Panc1 (cell line): ENCODE measurements around the gene AKAP7. TPM values are rescaled to one million over a fixed set of nuclear protein-coding genes. Genes with fewer than 3 reads are reported as not detected.

ENCODE experiments used
- ATAC-seq: fragments of 200-7000 bp; cut with Tn5 transposase; 2 replicates; pipeline ENCODE4 v1.9.1; 2020; ENCODE audit warnings: mild to moderate bottlenecking, moderate library complexity
- BruUV-seq: library from RNA; stranded (reverse); fragments of 400-500 nt; replicated peaks from 2 replicates; lab custom pipeline; 2021; lab: Mats Ljungman, UMichigan
- CTCF ChIA-PET: fragments of 300-600 bp; sonication (Branson Sonifier 250); formaldehyde crosslinking; loops from one replicate; lab custom pipeline; 2022; ENCODE audit warnings: antibody characterized with exemption; lab: Charles Lee
- POLR2A ChIA-PET: fragments of 300-600 bp; sonication (Branson Sonifier 250); formaldehyde crosslinking; loops from one replicate; lab custom pipeline; 2022; ENCODE audit warnings: antibody characterized with exemption; lab: Charles Lee
- DNase-seq: peaks from one replicate; pipeline ENCODE4 v3.0.0-alpha.2; 2010; ENCODE audit warnings: low read depth, low spot score
- H3K27ac ChIP-seq: 2 replicates; pipeline ENCODE4 v1.5.1; 2011; ENCODE audit warnings: mild to moderate bottlenecking, low read length, inconsistent platforms
- H3K27me3 ChIP-seq: fragments of 200-500 bp; sonication (Bioruptor generic); 2 replicates; pipeline ENCODE4 v1.6.0; 2014; ENCODE audit warnings: low read length, inconsistent platforms; ENCODE audit not compliant: control insufficient read depth, insufficient read depth
- H3K36me3 ChIP-seq: fragments of 200-500 bp; sonication (Bioruptor generic); 2 replicates; pipeline ENCODE4 v1.5.1; 2014; ENCODE audit warnings: inconsistent platforms, mild to moderate bottlenecking, low read length, moderate library complexity; ENCODE audit not compliant: control insufficient read depth, insufficient read depth
- H3K4me1 ChIP-seq: 2 replicates; pipeline ENCODE4 v1.5.1; 2011; ENCODE audit warnings: inconsistent platforms, mild to moderate bottlenecking, low read length, moderate library complexity; ENCODE audit not compliant: control insufficient read depth, insufficient read depth
- H3K4me3 ChIP-seq, 2 experiments: 2 replicates each; pipeline ENCODE4 v1.5.1; 2011 to 2012; ENCODE audit warnings: low read depth in 2 of 2, low read length in 2 of 2, mild to moderate bottlenecking in 2 of 2, inconsistent platforms in 1 of 2, moderate library complexity in 1 of 2
- H3K9me3 ChIP-seq: fragments of 200-500 bp; sonication (Bioruptor generic); 2 replicates; pipeline ENCODE4 v1.5.1; 2014; ENCODE audit warnings: low read depth, mild to moderate bottlenecking, inconsistent platforms, low read length, moderate library complexity; ENCODE audit not compliant: control insufficient read depth, insufficient read depth
- POLR2AphosphoS5 ChIP-seq: IDR thresholded peaks from 2 replicates; pipeline ENCODE4 v1.6.1; 2012; ENCODE audit warnings: mild to moderate bottlenecking, low read depth, low read length, moderate library complexity
- SIN3A ChIP-seq: IDR thresholded peaks from 2 replicates; pipeline ENCODE4 v1.6.1; 2012; ENCODE audit warnings: low read depth, mild to moderate bottlenecking, low read length, moderate library complexity, borderline replicate concordance; ENCODE audit not compliant: insufficient read depth
- TCF7L2 ChIP-seq: IDR thresholded peaks from 2 replicates; pipeline ENCODE4 v1.6.1; 2011; ENCODE audit warnings: mild to moderate bottlenecking, low read depth, low read length, inconsistent platforms
- in situ Hi-C: cut with HindIII; loops from 2 replicates; pipeline ENCODE4 v1.10.0; 2016; ENCODE audit warnings: low sequenced_read_pairs, low pct_unique_long_range_greater_than_20kb
- intact Hi-C: fragments of 100-400 bp; cut with micrococcal nuclease; formaldehyde crosslinking; loops from one replicate; pipeline ENCODE4 v1.10.0; 2022; ENCODE audit not compliant: unreplicated experiment
- total RNA-seq: library from RNA; stranded (reverse); gene quantifications from one replicate; pipeline ENCODE4 v1.2.1, GENCODE V29; 2021; ENCODE audit not compliant: unreplicated experiment
- TF ChIP-seq, protein P1 (sequence below), 2 experiments: IDR thresholded peaks; 2 replicates each; pipeline ENCODE4 v1.6.1; 2011 to 2012; ENCODE audit warnings: low read depth in 2 of 2, control low read depth in 1 of 2, low read length in 1 of 2, mild to moderate bottlenecking in 1 of 2, moderate library complexity in 1 of 2; ENCODE audit not compliant: insufficient read depth in 1 of 2
- TF ChIP-seq, protein P2 (sequence below): fragments of 450-650 bp; IDR thresholded peaks from 2 replicates; pipeline ENCODE4 v1.5.1; 2017; ENCODE audit warnings: mild to moderate bottlenecking

Gene AKAP7
- total RNA-seq, 1 experiment from 2014 or later: 3.2 TPM

DNA sequence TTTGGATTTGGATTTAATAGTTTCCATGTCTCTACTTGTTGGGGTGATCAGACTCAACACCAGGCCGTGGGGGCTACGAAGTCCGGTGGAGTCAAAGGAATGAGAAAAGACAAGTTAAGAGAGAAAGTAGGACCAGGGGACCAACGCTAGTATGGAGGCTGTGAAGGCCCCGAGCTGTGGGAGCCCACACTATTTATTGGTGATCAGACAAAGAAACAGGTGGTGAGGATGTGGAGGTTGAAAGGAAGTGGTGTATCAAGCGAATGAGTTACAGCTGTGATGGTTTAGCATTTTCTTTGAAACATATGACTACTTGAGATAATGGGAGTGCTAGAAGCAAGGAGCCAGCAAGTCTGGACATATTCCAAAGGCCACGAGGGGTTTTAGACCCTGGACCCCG, 62.4 kb downstream of the AKAP7 start:
- no TSS peak for BruUV-seq
- DNase-seq: no peak
- ChIA-PET POLR2A (no interaction called here), CTCF (no interaction called here)
- TF ChIP-seq SIN3A (no peak), POLR2AphosphoS5 (no peak), TCF7L2 (no peak)
- TF ChIP-seq, protein P1, sequence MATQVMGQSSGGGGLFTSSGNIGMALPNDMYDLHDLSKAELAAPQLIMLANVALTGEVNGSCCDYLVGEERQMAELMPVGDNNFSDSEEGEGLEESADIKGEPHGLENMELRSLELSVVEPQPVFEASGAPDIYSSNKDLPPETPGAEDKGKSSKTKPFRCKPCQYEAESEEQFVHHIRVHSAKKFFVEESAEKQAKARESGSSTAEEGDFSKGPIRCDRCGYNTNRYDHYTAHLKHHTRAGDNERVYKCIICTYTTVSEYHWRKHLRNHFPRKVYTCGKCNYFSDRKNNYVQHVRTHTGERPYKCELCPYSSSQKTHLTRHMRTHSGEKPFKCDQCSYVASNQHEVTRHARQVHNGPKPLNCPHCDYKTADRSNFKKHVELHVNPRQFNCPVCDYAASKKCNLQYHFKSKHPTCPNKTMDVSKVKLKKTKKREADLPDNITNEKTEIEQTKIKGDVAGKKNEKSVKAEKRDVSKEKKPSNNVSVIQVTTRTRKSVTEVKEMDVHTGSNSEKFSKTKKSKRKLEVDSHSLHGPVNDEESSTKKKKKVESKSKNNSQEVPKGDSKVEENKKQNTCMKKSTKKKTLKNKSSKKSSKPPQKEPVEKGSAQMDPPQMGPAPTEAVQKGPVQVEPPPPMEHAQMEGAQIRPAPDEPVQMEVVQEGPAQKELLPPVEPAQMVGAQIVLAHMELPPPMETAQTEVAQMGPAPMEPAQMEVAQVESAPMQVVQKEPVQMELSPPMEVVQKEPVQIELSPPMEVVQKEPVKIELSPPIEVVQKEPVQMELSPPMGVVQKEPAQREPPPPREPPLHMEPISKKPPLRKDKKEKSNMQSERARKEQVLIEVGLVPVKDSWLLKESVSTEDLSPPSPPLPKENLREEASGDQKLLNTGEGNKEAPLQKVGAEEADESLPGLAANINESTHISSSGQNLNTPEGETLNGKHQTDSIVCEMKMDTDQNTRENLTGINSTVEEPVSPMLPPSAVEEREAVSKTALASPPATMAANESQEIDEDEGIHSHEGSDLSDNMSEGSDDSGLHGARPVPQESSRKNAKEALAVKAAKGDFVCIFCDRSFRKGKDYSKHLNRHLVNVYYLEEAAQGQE (IDR thresholded peaks at IDR 0.05; ENCODE audit: insufficient read depth in 1 of 2, low read depth in 2 of 2, low read length in 1 of 2): no peak
- TF ChIP-seq, protein P2, sequence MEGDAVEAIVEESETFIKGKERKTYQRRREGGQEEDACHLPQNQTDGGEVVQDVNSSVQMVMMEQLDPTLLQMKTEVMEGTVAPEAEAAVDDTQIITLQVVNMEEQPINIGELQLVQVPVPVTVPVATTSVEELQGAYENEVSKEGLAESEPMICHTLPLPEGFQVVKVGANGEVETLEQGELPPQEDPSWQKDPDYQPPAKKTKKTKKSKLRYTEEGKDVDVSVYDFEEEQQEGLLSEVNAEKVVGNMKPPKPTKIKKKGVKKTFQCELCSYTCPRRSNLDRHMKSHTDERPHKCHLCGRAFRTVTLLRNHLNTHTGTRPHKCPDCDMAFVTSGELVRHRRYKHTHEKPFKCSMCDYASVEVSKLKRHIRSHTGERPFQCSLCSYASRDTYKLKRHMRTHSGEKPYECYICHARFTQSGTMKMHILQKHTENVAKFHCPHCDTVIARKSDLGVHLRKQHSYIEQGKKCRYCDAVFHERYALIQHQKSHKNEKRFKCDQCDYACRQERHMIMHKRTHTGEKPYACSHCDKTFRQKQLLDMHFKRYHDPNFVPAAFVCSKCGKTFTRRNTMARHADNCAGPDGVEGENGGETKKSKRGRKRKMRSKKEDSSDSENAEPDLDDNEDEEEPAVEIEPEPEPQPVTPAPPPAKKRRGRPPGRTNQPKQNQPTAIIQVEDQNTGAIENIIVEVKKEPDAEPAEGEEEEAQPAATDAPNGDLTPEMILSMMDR: no peak
- Histone ChIP-seq H3K27ac (no peak overlapping the region), H3K27me3 (no peaks in the 10 kb centered on the region), H3K36me3 (no peaks in the 10 kb centered on the region), H3K4me3 (no peak overlapping the region), H3K9me3 (no peaks in the 10 kb centered on the region), H3K4me1 (no peaks in the 10 kb centered on the region)
- in situ Hi-C loops: no loop called here
- ATAC-seq: no peak
- intact Hi-C loops: no loop called here

DNA sequence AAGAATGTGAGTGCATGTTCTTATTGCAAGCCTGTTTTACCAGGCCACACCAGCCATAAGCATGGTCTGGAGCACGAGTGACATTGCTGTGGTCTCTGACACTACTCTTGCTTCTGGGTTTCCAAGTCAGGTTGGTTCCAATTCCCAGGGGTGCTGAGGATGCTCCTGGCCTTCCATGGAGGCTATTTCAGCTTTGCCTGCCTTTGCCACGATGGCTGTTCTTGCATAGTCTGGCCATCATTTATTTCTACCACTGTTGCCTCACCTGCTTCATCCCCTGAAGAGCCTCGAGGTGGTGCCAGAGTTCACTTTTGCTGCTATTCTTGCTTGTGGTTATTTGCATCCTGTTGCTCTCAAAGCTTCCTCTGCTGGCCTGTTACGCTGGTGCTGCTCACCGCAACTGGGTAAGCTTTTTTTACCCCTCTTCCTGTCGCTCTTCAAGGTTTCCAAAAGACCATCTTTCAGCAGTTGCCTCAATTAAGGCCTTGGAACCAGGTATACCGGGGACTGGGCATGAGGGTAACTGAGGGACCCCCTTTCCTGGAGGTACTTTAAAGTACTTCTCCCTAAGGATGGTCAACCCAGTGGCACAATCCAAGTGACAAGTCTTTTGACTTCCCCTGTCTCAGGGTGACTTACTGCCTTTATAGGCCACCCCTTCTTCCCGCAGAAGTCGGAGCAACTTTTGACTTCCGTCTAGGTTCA, 64.5 kb downstream of the AKAP7 start:
- Histone ChIP-seq H3K9me3 (no peaks in the 10 kb centered on the region), H3K27me3 (no peaks in the 10 kb centered on the region), H3K4me1 (no peaks in the 10 kb centered on the region), H3K27ac (no peak overlapping the region), H3K4me3 (no peak overlapping the region), H3K36me3 (no peaks in the 10 kb centered on the region)
- CTCF ChIA-PET: no interaction called here
- BruUV-seq: no TSS peak
- intact Hi-C loops (loop anchor here (1.0 kb wide), 1 partner anchor 335 kb away; no protein-coding TSS in a partner anchor), in situ Hi-C loops (no loop called here)
- TF ChIP-seq POLR2AphosphoS5: no peak
- no peak for TF ChIP-seq TCF7L2
- TF ChIP-seq, protein P2: peak; percentile 73
- ATAC-seq: peak; percentile 88
- POLR2A ChIA-PET: no interaction called here
- DNase-seq: peak; percentile 24
